ENCODE measurements around the gene USP16. TPM values are rescaled to one million over a fixed set of nuclear protein-coding genes. Genes with fewer than 3 reads are reported as not detected.

USP16 gene
- total and polyA plus RNA-seq, 2 of the 13 experiments (the other 11 are each of a cell fraction or from before 2014, with no cell fraction given), result 16.5 to 46.9 TPM

DNA sequence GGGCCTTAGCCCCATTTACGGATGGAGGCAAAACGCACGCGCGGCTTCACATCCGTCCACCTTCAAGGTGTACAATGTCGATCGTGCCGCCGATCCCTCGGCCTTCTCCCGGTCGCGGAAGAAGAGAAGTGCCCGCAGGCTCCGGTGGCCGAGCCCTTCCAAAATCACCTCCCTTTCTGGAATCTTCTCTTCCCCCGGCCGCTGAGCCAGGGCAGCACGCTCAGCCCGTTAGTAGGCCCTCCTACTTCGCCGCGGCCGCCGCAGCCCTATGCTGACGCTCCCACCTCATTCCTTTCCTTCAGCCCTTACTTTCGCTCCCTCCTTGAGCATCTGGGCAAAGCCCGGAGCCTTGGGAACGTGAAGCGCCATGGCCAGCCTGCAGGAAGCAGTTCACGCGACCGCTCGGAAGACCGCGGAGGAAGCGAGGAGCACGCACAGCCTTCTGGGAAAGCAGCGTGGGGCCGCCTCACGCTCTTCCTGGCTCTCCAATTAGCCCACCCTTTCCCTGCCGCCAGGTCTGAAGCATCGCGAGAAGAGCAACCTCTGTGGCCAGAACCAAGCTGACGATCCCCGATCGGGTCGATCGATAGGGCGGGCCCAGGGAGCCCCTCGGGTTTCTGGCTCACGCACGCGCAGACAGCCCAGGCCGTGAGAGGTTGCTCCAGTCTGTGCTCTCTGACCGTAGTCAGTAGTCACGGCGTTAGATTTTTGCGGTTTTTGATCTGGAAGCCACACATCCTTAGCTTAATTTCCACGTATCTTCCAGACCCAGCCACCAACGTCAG, 48.9 kb downstream of the USP16 start, which contains the start of gene CCT8 (continued):
- TF ChIP-seq, protein P1, sequence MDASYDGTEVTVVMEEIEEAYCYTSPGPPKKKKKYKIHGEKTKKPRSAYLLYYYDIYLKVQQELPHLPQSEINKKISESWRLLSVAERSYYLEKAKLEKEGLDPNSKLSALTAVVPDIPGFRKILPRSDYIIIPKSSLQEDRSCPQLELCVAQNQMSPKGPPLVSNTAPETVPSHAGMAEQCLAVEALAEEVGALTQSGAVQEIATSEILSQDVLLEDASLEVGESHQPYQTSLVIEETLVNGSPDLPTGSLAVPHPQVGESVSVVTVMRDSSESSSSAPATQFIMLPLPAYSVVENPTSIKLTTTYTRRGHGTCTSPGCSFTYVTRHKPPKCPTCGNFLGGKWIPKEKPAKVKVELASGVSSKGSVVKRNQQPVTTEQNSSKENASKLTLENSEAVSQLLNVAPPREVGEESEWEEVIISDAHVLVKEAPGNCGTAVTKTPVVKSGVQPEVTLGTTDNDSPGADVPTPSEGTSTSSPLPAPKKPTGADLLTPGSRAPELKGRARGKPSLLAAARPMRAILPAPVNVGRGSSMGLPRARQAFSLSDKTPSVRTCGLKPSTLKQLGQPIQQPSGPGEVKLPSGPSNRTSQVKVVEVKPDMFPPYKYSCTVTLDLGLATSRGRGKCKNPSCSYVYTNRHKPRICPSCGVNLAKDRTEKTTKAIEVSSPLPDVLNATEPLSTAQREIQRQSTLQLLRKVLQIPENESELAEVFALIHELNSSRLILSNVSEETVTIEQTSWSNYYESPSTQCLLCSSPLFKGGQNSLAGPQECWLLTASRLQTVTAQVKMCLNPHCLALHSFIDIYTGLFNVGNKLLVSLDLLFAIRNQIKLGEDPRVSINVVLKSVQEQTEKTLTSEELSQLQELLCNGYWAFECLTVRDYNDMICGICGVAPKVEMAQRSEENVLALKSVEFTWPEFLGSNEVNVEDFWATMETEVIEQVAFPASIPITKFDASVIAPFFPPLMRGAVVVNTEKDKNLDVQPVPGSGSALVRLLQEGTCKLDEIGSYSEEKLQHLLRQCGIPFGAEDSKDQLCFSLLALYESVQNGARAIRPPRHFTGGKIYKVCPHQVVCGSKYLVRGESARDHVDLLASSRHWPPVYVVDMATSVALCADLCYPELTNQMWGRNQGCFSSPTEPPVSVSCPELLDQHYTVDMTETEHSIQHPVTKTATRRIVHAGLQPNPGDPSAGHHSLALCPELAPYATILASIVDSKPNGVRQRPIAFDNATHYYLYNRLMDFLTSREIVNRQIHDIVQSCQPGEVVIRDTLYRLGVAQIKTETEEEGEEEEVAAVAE (CRISPR knock-in tag; IDR thresholded peaks at IDR 0.05; ENCODE audit: borderline replicate concordance), result peak; percentile 88; the same call in 1 of the 2 replicates
- TF ChIP-seq, protein P2, sequence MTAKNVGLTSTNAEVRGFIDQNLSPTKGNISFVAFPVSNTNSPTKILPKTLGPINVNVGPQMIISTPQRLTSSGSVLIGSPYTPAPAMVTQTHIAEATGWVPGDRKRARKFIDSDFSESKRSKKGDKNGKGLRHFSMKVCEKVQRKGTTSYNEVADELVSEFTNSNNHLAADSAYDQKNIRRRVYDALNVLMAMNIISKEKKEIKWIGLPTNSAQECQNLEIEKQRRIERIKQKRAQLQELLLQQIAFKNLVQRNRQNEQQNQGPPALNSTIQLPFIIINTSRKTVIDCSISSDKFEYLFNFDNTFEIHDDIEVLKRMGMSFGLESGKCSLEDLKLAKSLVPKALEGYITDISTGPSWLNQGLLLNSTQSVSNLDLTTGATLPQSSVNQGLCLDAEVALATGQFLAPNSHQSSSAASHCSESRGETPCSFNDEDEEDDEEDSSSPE (CRISPR knock-in tag; IDR thresholded peaks at IDR 0.05), result peak; percentile 89
- TF ChIP-seq, protein P3, sequence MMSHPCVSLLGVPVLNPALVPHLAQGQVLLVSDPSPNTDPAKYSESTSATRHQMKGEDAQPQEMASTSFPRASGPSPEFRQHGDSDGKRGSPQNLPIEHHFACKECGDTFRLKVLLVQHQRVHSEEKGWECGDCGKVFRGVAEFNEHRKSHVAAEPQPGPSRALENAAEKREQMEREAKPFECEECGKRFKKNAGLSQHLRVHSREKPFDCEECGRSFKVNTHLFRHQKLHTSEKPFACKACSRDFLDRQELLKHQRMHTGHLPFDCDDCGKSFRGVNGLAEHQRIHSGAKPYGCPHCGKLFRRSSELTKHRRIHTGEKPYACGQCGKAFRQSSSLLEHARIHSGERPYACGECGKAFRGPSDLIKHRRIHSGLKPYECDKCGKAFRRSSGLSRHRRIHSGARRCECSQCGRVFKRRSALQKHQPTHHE (CRISPR knock-in tag; IDR thresholded peaks at IDR 0.05; ENCODE audit: borderline replicate concordance), result peak; percentile 88
- TF ChIP-seq ZIK1 (CRISPR knock-in tag; IDR thresholded peaks at IDR 0.05; ENCODE audit: borderline replicate concordance, low read depth), result no peak; the same call in 1 of the 2 replicates
- no peak for TF ChIP-seq ZNF570 (CRISPR knock-in tag; IDR thresholded peaks at IDR 0.05; ENCODE audit: borderline replicate concordance)
- peak; percentile 94 for TF ChIP-seq THAP11 (CRISPR knock-in tag; IDR thresholded peaks at IDR 0.05)
- TF ChIP-seq, protein P4, sequence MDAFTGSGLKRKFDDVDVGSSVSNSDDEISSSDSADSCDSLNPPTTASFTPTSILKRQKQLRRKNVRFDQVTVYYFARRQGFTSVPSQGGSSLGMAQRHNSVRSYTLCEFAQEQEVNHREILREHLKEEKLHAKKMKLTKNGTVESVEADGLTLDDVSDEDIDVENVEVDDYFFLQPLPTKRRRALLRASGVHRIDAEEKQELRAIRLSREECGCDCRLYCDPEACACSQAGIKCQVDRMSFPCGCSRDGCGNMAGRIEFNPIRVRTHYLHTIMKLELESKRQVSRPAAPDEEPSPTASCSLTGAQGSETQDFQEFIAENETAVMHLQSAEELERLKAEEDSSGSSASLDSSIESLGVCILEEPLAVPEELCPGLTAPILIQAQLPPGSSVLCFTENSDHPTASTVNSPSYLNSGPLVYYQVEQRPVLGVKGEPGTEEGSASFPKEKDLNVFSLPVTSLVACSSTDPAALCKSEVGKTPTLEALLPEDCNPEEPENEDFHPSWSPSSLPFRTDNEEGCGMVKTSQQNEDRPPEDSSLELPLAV (CRISPR knock-in tag; conservative IDR thresholded peaks at IDR 0.05; ENCODE audit: low read depth), result no peak
- TF ChIP-seq ZNF749 (CRISPR knock-in tag; IDR thresholded peaks at IDR 0.05; ENCODE audit: borderline replicate concordance), result no peak
- TF ChIP-seq SYNCRIP (IDR thresholded peaks at IDR 0.05; ENCODE audit: insufficient read depth, low read depth, low read length), result no peak
- TF ChIP-seq ZNF251 (CRISPR knock-in tag; IDR thresholded peaks at IDR 0.05), result 0 out of 2 replicates have a peak, but pooled peaks have one; percentile 63
- TF ChIP-seq JARID2 (CRISPR knock-in tag; IDR thresholded peaks at IDR 0.05; ENCODE audit: insufficient replicate concordance), result no peak
- TF ChIP-seq, protein P5, sequence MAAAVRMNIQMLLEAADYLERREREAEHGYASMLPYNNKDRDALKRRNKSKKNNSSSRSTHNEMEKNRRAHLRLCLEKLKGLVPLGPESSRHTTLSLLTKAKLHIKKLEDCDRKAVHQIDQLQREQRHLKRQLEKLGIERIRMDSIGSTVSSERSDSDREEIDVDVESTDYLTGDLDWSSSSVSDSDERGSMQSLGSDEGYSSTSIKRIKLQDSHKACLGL (CRISPR knock-in tag; IDR thresholded peaks at IDR 0.05), result peak; percentile 62
- no peak; the same call in 1 of the 2 replicates for TF ChIP-seq ZNF263 (CRISPR knock-in tag; IDR thresholded peaks at IDR 0.05)
- TF ChIP-seq ZSCAN22 (CRISPR knock-in tag; IDR thresholded peaks at IDR 0.05), result no peak
- TF ChIP-seq NFE2L1 (CRISPR knock-in tag; IDR thresholded peaks at IDR 0.05; ENCODE audit: borderline replicate concordance), result no peak
- TF ChIP-seq, protein P6, sequence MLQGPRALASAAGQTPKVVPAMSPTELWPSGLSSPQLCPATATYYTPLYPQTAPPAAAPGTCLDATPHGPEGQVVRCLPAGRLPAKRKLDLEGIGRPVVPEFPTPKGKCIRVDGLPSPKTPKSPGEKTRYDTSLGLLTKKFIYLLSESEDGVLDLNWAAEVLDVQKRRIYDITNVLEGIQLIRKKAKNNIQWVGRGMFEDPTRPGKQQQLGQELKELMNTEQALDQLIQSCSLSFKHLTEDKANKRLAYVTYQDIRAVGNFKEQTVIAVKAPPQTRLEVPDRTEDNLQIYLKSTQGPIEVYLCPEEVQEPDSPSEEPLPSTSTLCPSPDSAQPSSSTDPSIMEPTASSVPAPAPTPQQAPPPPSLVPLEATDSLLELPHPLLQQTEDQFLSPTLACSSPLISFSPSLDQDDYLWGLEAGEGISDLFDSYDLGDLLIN (CRISPR knock-in tag; IDR thresholded peaks at IDR 0.05; ENCODE audit: borderline replicate concordance), result 0 out of 2 replicates have a peak, but pooled peaks have one; percentile 80
- TF ChIP-seq ZNF556 (CRISPR knock-in tag; IDR thresholded peaks at IDR 0.05; ENCODE audit: borderline replicate concordance), result peak; percentile 67; the same call in 1 of the 2 replicates

Data from HepG2 (cell line).